WTC11 (cell line): Measurements from ENCODE around the gene LRFN2. TPM values are rescaled to one million over a fixed set of nuclear protein-coding genes. Genes with fewer than 3 reads are reported as not detected.

Source experiments
- ATAC-seq: fragments of 200-7000 bp; cut with Tn5 transposase; 2 replicates; pipeline ENCODE4 v1.10.0; 2021; ENCODE audit warnings: mild to moderate bottlenecking, moderate library complexity
- CTCF ChIA-PET: fragments of 300-600 bp; sonication (Branson Sonifier 250); formaldehyde crosslinking; loops from one replicate; lab custom pipeline; 2021; ENCODE audit warnings: antibody characterized with exemption; lab: Charles Lee
- POLR2A ChIA-PET: fragments of 350-600 bp; sonication (Branson Sonifier 250); formaldehyde crosslinking; loops from one replicate; lab custom pipeline; 2021; ENCODE audit warnings: antibody characterized with exemption; lab: Charles Lee
- DNase-seq: peaks from one replicate; pipeline ENCODE4 v3.0.0; 2021; ENCODE audit warnings: low spot score
- H3K27ac Mint-ChIP-seq: 2 replicates; pipeline ENCODE4 v1.8.0; 2021; ENCODE audit warnings: mixed read lengths
- H3K27me3 Mint-ChIP-seq: 2 replicates; pipeline ENCODE4 v1.8.0; 2021; ENCODE audit warnings: low read depth, mild to moderate bottlenecking, moderate library complexity, mixed read lengths
- H3K36me3 Mint-ChIP-seq: 2 replicates; pipeline ENCODE4 v1.8.0; 2021; ENCODE audit warnings: mixed read lengths
- H3K4me1 Mint-ChIP-seq: 2 replicates; pipeline ENCODE4 v1.8.0; 2022; ENCODE audit warnings: mixed read lengths
- H3K4me3 Mint-ChIP-seq: 2 replicates; pipeline ENCODE4 v1.8.0; 2021; ENCODE audit warnings: mild to moderate bottlenecking, moderate library complexity, mixed read lengths
- H3K9me3 Mint-ChIP-seq: 2 replicates; pipeline ENCODE4 v1.8.0; 2021; ENCODE audit warnings: mixed read lengths
- AFF4 ChIP-seq: sonication (generic); formaldehyde crosslinking; IDR thresholded peaks from 2 replicates; pipeline ENCODE4 v1.8.1; 2023; ENCODE audit warnings: mild to moderate bottlenecking, missing genetic modification reagents, borderline replicate concordance
- CBFB ChIP-seq: sonication (generic); formaldehyde crosslinking; IDR thresholded peaks from 2 replicates; pipeline ENCODE4 v1.8.1; 2022; ENCODE audit warnings: mild to moderate bottlenecking, low read depth, missing genetic modification reagents
- MLX ChIP-seq: sonication (generic); formaldehyde crosslinking; IDR thresholded peaks from 2 replicates; pipeline ENCODE4 v1.8.1; 2023; ENCODE audit warnings: mild to moderate bottlenecking, missing genetic modification reagents, moderate library complexity
- PRDM15 ChIP-seq: sonication (generic); formaldehyde crosslinking; IDR thresholded peaks from 2 replicates; pipeline ENCODE4 v1.8.0; 2022; ENCODE audit warnings: missing genetic modification reagents
- RELA ChIP-seq: sonication (generic); formaldehyde crosslinking; IDR thresholded peaks from 2 replicates; pipeline ENCODE4 v1.8.1; 2022; ENCODE audit warnings: missing genetic modification reagents, mild to moderate bottlenecking, borderline replicate concordance
- SMAD4 ChIP-seq: sonication (generic); formaldehyde crosslinking; IDR thresholded peaks from 2 replicates; pipeline ENCODE4 v1.8.0; 2022; ENCODE audit warnings: mild to moderate bottlenecking, missing genetic modification reagents
- ZNF219 ChIP-seq: sonication (generic); formaldehyde crosslinking; IDR thresholded peaks from 2 replicates; pipeline ENCODE4 v1.8.0; 2023; ENCODE audit warnings: missing genetic modification reagents, mild to moderate bottlenecking, borderline replicate concordance
- ZNF512 ChIP-seq: sonication (generic); formaldehyde crosslinking; IDR thresholded peaks from 2 replicates; pipeline ENCODE4 v1.8.1; 2022; ENCODE audit warnings: missing genetic modification reagents, borderline replicate concordance
- ZNF532 ChIP-seq: fragments of 250-450 bp; sonication (Bioruptor Pico); IDR thresholded peaks from 2 replicates; pipeline ENCODE4 v1.9.0; 2021; ENCODE audit warnings: mild to moderate bottlenecking, borderline replicate concordance
- total RNA-seq: library from RNA; stranded (reverse); gene quantifications from 3 replicates; pipeline ENCODE4 v1.2.3, GENCODE V29; 2021

Gene LRFN2
- total RNA-seq, 1 experiment from 2014 or later = 1.6 TPM

- TF ChIP-seq ZNF512 (CRISPR knock-in tag) (no peak), MLX (CRISPR knock-in tag) (no peak), CBFB (no peak), ZNF219 (no peak), RELA (no peak), AFF4 (CRISPR knock-in tag) (no peak), SMAD4 (CRISPR knock-in tag) (no peak), ZNF532 (CRISPR knock-in tag) (no peak)
Observed at GRCh38 chr6:40391851-40392517, 195.2 kb downstream of the LRFN2 start (continued).

GRCh38 chr6:40391086-40391485, 196.1 kb downstream of the LRFN2 start:
- Mint-ChIP-seq H3K36me3 (no peaks in the 10 kb centered on the region), H3K27me3 (peaks cover 5% of the 10 kb centered on the region), H3K4me3 (no peak overlapping the region), H3K9me3 (no peaks in the 10 kb centered on the region), H3K27ac (no peak overlapping the region), H3K4me1 (no peaks in the 10 kb centered on the region)
- ATAC-seq (no peak), DNase-seq (no peak)
- CTCF ChIA-PET = no interaction called here
- no peak for TF ChIP-seq PRDM15
- POLR2A ChIA-PET = no interaction called here
